Fibroblast of lung (primary cell): Measurements from ENCODE around the gene WDR31. TPM values are rescaled to one million over a fixed set of nuclear protein-coding genes. Genes with fewer than 3 reads are reported as not detected.

Experiments used
- DNase-seq, 2 donors: peaks; one replicate each; pipeline versions ENCODE4 v3.0.0 to v3.0.0-alpha.2; 2010; ENCODE audit warnings: low read depth in 2 of 2
- H2AFZ ChIP-seq: 2 replicates; pipeline ENCODE4 v1.5.1; 2012; ENCODE audit warnings: low read length, control low read depth, inconsistent platforms
- H3K27ac ChIP-seq: 2 replicates; pipeline ENCODE4 v1.5.1; 2011; ENCODE audit warnings: low read length, control low read depth; ENCODE audit not compliant: insufficient read depth
- H3K27me3 ChIP-seq: 2 replicates; pipeline ENCODE4 v1.5.1; 2011; ENCODE audit warnings: mild to moderate bottlenecking, low read length; ENCODE audit not compliant: control insufficient read depth, insufficient read depth
- H3K36me3 ChIP-seq: 2 replicates; pipeline ENCODE4 v1.5.1; 2011; ENCODE audit warnings: low read length; ENCODE audit not compliant: control insufficient read depth, insufficient read depth
- H3K4me1 ChIP-seq: 2 replicates; pipeline ENCODE4 v1.5.1; 2011; ENCODE audit warnings: low read length; ENCODE audit not compliant: control insufficient read depth, insufficient read depth; ENCODE audit errors: extremely low read depth
- H3K4me2 ChIP-seq: 2 replicates; pipeline ENCODE4 v1.5.1; 2011; ENCODE audit warnings: low read length, control low read depth; ENCODE audit not compliant: insufficient read depth; ENCODE audit errors: extremely low read depth
- H3K4me3 ChIP-seq, 4 experiments: fragments of 200-600 bp in 1 of 4; sonication (generic) in 1 of 4; replicated peaks in 1 of 4; 2 replicates each; pipeline ENCODE4 v1.5.1; 2011 to 2016; ENCODE audit warnings: low read length in 4 of 4, low read depth in 3 of 4, mild to moderate bottlenecking in 3 of 4, control low read depth in 2 of 4, inconsistent platforms in 1 of 4, mixed read lengths in 1 of 4; ENCODE audit not compliant: insufficient read depth in 1 of 4; ENCODE audit errors: control extremely low read depth in 1 of 4
- H3K79me2 ChIP-seq: 2 replicates; pipeline ENCODE4 v1.5.1; 2012; ENCODE audit warnings: mild to moderate bottlenecking, low read length, inconsistent platforms; ENCODE audit not compliant: control insufficient read depth, insufficient read depth
- H3K9ac ChIP-seq: 2 replicates; pipeline ENCODE4 v1.5.1; 2011; ENCODE audit warnings: mild to moderate bottlenecking, low read length, control low read depth; ENCODE audit not compliant: insufficient read depth
- H3K9me3 ChIP-seq: 2 replicates; pipeline ENCODE4 v1.5.1; 2012; ENCODE audit warnings: low read depth, low read length; ENCODE audit not compliant: control insufficient read depth, insufficient read depth
- H4K20me1 ChIP-seq: 2 replicates; pipeline ENCODE4 v1.5.1; 2011; ENCODE audit warnings: low read length; ENCODE audit not compliant: control insufficient read depth, insufficient read depth; ENCODE audit errors: extremely low read depth
- EZH2 ChIP-seq: IDR thresholded peaks from 2 replicates; pipeline ENCODE4 v1.5.1; 2012; ENCODE audit warnings: low read length, control low read depth, mild to moderate bottlenecking; ENCODE audit errors: missing control alignments
- polyA plus RNA-seq, 2 donors: library from polyadenylated mRNA; depleted of rRNA in 1 of 2; stranded (reverse) in 1 of 2; unstranded in 1 of 2; fragments of >200 nt; gene quantifications; 2 replicates each; pipeline ENCODE4 v1.2.1, GENCODE V29; 2011 to 2012; ENCODE audit warnings: missing spikeins in 1 of 2
- total RNA-seq: library from RNA; depleted of rRNA; stranded (reverse); fragments of >200 nt; gene quantifications from 2 replicates; pipeline ENCODE4 v1.2.1, GENCODE V29; 2014
- TF ChIP-seq, protein P1 (sequence below), 2 donors: IDR thresholded peaks in 1 of 2; conservative IDR thresholded peaks in 1 of 2; 1 replicate in 1 of 2; 2 replicates in 1 of 2; pipeline ENCODE4 v1.5.1; 2011 to 2012; ENCODE audit warnings: low read length in 2 of 2, control low read depth in 1 of 2, inconsistent platforms in 1 of 2, low read depth in 1 of 2, mild to moderate bottlenecking in 1 of 2

The WDR31 gene
- total and polyA plus RNA-seq, 2 donors (not counting 1 experiment from before 2014, with no cell fraction given): 1.6 to 4.0 TPM

DNA sequence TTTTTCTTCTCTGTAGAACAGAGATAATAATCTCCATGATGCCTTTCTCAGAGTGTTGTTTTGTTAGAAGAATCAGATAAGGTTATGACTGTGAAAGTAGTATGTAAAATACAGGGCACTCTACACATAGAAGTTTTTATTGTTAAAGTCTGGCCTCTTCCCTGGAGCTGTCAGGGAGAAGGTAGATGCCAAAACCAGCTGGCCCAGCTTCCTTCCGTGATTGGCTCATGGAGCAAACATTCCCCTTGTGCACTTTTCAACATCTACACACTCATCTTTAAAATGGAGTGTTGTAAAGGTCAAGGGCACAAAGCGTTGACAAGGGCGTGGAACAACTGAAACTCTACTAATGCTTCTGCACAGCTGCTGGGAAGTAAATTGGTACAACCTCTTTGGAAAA lies 29.5 kb downstream of the WDR31 start:
- Histone ChIP-seq H3K4me1 (no peaks in the 10 kb centered on the region), H3K27me3 (no peaks in the 10 kb centered on the region), H4K20me1 (no peaks in the 10 kb centered on the region), H3K9ac (no peak overlapping the region), H3K27ac (no peak overlapping the region), H3K79me2 (no peaks in the 10 kb centered on the region), H3K36me3 (no peaks in the 10 kb centered on the region), H3K4me3 (no peak overlapping the region), H3K4me2 (no peak overlapping the region), H3K9me3 (no peaks in the 10 kb centered on the region), H2AFZ (no peak overlapping the region)
- no peak for TF ChIP-seq EZH2
- TF ChIP-seq, protein P1, sequence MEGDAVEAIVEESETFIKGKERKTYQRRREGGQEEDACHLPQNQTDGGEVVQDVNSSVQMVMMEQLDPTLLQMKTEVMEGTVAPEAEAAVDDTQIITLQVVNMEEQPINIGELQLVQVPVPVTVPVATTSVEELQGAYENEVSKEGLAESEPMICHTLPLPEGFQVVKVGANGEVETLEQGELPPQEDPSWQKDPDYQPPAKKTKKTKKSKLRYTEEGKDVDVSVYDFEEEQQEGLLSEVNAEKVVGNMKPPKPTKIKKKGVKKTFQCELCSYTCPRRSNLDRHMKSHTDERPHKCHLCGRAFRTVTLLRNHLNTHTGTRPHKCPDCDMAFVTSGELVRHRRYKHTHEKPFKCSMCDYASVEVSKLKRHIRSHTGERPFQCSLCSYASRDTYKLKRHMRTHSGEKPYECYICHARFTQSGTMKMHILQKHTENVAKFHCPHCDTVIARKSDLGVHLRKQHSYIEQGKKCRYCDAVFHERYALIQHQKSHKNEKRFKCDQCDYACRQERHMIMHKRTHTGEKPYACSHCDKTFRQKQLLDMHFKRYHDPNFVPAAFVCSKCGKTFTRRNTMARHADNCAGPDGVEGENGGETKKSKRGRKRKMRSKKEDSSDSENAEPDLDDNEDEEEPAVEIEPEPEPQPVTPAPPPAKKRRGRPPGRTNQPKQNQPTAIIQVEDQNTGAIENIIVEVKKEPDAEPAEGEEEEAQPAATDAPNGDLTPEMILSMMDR (conservative IDR thresholded peaks at IDR 0.05 in 1 of 2, IDR thresholded peaks at IDR 0.05 in 1 of 2; ENCODE audit: low read depth in 1 of 2, low read length in 2 of 2): no peak
- no peak for DNase-seq

DNA sequence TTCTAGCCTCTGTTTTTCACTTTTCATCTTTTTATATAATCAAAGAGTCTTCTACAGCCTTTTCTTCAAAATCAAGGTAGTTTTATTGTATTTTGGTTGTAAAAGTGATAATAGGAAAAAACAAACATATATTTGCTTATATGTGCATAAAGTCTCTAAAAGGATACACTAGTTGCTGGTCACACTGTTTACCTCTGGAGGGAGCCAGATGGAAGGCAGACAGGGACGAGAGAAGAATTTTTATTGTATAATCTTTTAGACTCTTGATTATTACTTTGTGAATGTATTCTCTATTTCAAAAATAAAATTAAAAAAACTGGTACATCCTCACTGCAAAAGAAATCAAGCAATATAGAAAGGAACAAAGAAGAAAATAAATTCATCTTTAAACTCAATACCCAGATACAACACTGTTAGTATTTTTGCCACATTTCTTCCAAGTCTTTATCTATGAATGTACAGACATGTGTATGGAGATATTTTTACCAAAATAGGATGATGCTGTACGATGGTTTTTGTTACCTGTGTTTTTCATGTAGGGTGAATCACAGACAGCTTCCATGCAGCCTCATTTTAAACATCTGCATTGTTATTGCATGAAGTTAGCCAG lies 30.8 kb downstream of the WDR31 start:
- H3K4me1 ChIP-seq: no peaks in the 10 kb centered on the region
- no peak overlapping the region for H3K4me3 ChIP-seq
- no peak overlapping the region for H3K27ac ChIP-seq
- no peak for TF ChIP-seq EZH2
- TF ChIP-seq, protein P1 (conservative IDR thresholded peaks at IDR 0.05 in 1 of 2, IDR thresholded peaks at IDR 0.05 in 1 of 2; ENCODE audit: low read depth in 1 of 2, low read length in 2 of 2): peak; percentile 78 to 85
- H2AFZ ChIP-seq: no peak overlapping the region
- H3K27me3 ChIP-seq: no peaks in the 10 kb centered on the region
- no peak overlapping the region for H3K9ac ChIP-seq
- no peaks in the 10 kb centered on the region for H3K79me2 ChIP-seq
- no peak overlapping the region for H3K4me2 ChIP-seq
- H4K20me1 ChIP-seq: no peaks in the 10 kb centered on the region
- H3K36me3 ChIP-seq: no peaks in the 10 kb centered on the region
- no peaks in the 10 kb centered on the region for H3K9me3 ChIP-seq
- DNase-seq: peak; percentile 23 to 70

DNA sequence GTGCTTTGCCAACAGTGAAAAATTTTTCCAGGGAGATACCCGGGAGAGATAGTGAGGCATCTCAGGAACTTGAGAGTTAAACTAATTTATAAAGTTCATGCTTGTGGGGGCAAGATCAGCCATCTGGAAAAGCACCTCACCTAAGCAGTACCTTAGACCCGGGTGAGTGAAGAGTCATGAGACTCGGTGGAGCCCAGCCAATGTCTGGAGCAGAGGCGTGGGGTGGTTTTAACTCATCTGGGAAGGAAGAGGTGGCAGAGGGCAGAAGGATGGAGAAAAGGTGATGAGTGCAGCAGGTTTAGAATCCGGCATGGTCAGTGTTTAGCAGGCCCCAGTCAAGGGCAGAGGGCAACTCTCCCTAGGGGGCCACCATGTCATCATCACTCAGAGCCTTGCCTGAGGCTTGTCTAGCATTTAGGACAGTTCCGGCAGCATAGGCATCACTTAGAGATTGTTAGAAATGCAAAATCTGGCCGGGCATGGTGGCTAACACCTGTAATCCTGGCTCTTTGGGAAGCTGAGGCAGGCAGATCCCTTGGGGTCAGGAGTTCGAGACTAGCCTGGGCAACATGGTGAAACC lies 32.6 kb downstream of the WDR31 start:
- H3K79me2 ChIP-seq: no peaks in the 10 kb centered on the region
- no peak overlapping the region for H3K4me3 ChIP-seq
- TF ChIP-seq, protein P1 (conservative IDR thresholded peaks at IDR 0.05 in 1 of 2, IDR thresholded peaks at IDR 0.05 in 1 of 2; ENCODE audit: low read depth in 1 of 2, low read length in 2 of 2): no peak
- TF ChIP-seq EZH2: no peak

More for the DNA sequence above, 32.6 kb downstream of the WDR31 start:
- Histone ChIP-seq H4K20me1 (no peaks in the 10 kb centered on the region), H3K4me2 (no peak overlapping the region), H3K9me3 (no peaks in the 10 kb centered on the region), H2AFZ (no peak overlapping the region), H3K27ac (no peak overlapping the region), H3K27me3 (peaks cover 3% of the 10 kb centered on the region), H3K4me1 (no peaks in the 10 kb centered on the region), H3K9ac (no peak overlapping the region), H3K36me3 (no peaks in the 10 kb centered on the region)
- no peak for DNase-seq
